Limb (tissue), 2 donors: Measurements from ENCODE around the gene PASD1.
A peak's percentile ranks its signal among the peaks of the same experiment; 100 is the strongest.

Source experiments
- DNase-seq, 2 donors: peaks; one replicate each; pipeline ENCODE4 v3.0.0-alpha.2; 2016; ENCODE audit errors: extremely low spot score in 2 of 2

Gene PASD1

GRCh38 chrX:151701531-151701930 is 138.1 kb downstream of the PASD1 start:
- no peak for DNase-seq

GRCh38 chrX:151702026-151702714 is 138.7 kb downstream of the PASD1 start:
- no peak for DNase-seq

- DNase-seq, result no peak
These were observed 139.4 kb downstream of the PASD1 start for GRCh38 chrX:151702741-151703340.

GRCh38 chrX:151703487-151703886 is 140.0 kb downstream of the PASD1 start:
- peak in 1 of 2 donors; percentile 66 for DNase-seq

GRCh38 chrX:151704041-151704663 is 140.7 kb downstream of the PASD1 start:
- DNase-seq, result no peak

- DNase-seq, result no peak
These were observed 145.3 kb downstream of the PASD1 start for GRCh38 chrX:151708821-151709220.

GRCh38 chrX:151710457-151710856 is 147.0 kb downstream of the PASD1 start:
- no peak for DNase-seq

- no peak for DNase-seq
These were observed 147.7 kb downstream of the PASD1 start for GRCh38 chrX:151711154-151711553.

GRCh38 chrX:151711787-151712186 is 148.3 kb downstream of the PASD1 start:
- no peak for DNase-seq

GRCh38 chrX:151712253-151712652 is 148.8 kb downstream of the PASD1 start:
- no peak for DNase-seq

- DNase-seq, result no peak
These were observed 150.4 kb downstream of the PASD1 start for GRCh38 chrX:151713849-151714248.

- DNase-seq, result no peak
These were observed 150.9 kb downstream of the PASD1 start for GRCh38 chrX:151714362-151714761.

GRCh38 chrX:151715752-151716151 is 152.3 kb downstream of the PASD1 start, which contains the start of gene FATE1:
TSS of gene FATE1 (plus strand) at chrX:151716035. CDS start at chrX:151716120, 85 bp downstream.
- DNase-seq, result no peak

GRCh38 chrX:151722241-151722846 is 158.9 kb downstream of the PASD1 start:
- DNase-seq, result peak in 1 of 2 donors; percentile 49

- DNase-seq, result no peak
These were observed 159.8 kb downstream of the PASD1 start for GRCh38 chrX:151723156-151723760.

- DNase-seq, result no peak
These were observed 161.3 kb downstream of the PASD1 start for GRCh38 chrX:151724563-151725337.

- no peak for DNase-seq
These were observed 161.8 kb downstream of the PASD1 start for GRCh38 chrX:151725338-151725614.
